SW480 (cell line): ENCODE results near the gene ST6GALNAC1.
"Not testable (repeated sequence)": the region's sequence is repeated elsewhere in the genome, so short reads cannot be mapped to it uniquely, and the experiment has no call there.

Experiments
- DNase-seq: peaks from one replicate; pipeline ENCODE4 v3.0.0-alpha.2; 2016; ENCODE audit warnings: low spot score

Gene ST6GALNAC1

DNA sequence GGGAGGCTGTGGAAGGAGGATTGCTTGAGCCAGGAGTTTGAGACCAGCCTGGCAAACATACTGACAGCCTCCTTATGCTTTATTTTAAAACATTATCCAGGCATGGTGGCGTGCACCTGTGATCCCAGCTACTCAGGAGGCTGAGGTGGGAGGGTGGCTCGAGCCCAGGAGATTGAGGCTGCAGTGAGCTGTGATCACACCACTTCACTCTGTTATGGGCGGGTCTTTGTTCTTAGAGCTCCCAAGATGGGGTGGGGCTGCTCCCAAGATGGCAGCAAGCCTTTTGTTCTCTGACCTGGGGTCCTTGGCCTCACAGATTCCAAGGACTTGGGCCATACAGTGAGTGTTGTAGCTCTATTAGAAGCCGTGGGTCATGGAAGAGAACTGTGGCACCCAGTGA is 31.8 kb downstream of the ST6GALNAC1 start:
- DNase-seq: no peak

DNA sequence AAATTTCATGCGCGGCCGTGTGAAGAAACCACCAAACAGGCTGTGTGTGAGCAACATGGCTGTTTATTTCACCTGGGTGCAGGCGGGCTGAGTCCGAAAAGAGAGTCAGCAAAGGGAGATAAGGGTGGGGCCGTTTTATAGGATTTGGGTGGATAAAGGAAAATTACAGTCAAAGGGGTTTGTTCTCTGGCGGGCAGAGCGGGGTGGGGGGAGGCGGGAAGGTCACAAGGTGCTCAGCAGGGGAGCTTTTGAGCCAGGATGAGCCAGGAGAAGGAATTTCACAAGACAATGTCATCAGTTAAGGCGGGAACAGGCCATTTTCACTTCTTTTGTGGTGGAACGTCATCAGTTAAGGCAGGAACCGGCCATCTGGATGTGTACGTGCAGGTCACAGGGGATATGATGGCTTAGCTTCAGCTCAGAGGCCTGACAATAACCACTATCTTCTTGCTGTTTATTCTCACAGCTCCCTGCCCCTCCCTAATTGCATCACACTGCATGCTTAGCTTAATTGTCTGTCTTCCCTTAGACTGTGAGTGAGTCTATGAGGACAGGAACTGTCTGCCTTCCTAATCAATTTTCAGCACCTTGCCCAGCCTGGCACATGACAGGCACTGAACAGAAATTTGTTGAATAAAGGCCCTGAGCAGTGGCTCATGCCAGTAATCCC is 32.3 kb downstream of the ST6GALNAC1 start:
- not testable (repeated sequence) for DNase-seq

DNA sequence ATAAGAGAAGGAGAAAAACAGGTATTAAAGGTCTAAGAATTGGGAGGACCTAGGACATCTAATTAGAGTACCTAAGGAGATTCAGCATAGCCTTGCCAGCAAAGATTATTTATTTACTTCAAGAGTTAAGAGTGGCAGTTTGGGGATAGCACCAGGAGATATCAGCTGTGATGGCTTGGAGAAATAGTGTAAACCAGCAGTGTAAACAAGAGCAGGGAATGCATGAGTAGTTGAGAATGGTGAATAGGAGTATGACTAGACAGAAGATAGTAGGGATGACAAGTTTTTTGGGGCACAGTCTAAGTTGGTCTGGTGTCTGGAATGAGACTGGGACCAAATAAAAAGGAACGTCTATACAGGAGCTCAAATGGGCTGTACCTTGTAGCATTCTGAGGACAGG is 36.9 kb downstream of the ST6GALNAC1 start:
- not testable (repeated sequence) for DNase-seq

DNA sequence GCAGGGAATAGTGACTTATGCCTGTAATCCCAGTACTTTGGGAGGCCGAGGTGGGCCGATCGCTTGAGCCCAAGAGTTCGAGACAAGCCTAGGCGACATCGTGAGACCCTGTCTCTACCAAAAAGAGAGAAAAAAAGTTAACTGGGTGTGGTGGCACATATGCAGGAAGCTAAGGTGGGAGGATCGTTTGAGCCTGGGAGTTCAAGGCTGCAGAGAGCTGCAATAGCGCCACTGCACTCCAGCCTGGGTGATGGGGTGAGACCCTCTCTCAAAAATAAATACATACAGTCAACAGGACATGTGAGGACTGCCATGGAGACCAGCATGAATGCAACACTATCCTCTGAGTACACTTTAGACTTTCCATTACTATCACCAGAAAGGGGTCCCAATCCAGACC is 42.5 kb downstream of the ST6GALNAC1 start:
- no peak for DNase-seq

DNA sequence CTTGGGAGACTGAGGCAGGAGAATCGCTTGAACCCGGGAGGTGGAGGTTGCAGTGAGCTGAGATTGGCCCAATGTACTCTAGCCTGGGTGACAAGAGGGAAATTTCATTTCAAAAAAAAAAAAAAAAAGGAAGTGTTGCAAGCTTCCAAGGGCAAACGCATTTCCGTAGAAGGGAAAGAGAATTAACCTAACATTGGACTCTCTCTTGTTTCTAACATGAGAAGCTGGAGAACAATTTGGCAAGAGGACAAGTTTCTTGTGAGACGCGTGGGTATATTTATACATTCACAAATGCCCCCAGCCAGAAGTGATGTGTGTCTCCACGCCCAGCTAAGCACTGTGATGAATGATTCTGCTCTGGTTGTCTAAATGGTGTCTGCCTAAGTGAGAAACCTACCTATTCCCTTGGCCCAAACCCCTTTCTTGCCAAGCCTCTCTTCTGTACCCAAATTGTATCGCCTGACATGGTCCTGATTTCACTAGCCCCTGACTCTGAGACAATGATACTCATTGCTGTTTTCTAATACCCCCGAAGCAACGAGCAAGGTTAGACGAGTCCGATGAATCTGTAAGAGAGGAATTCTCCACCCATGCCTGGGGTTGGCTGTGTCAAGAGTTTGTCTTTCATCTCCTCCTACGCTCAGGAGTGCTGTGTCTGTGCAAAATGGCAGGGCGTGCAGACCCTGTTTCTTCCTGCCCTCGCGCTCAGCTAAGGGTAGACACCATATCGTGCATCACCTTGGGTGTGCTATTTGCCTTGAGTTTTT is 43.7 kb downstream of the ST6GALNAC1 start:
- DNase-seq: no peak

DNA sequence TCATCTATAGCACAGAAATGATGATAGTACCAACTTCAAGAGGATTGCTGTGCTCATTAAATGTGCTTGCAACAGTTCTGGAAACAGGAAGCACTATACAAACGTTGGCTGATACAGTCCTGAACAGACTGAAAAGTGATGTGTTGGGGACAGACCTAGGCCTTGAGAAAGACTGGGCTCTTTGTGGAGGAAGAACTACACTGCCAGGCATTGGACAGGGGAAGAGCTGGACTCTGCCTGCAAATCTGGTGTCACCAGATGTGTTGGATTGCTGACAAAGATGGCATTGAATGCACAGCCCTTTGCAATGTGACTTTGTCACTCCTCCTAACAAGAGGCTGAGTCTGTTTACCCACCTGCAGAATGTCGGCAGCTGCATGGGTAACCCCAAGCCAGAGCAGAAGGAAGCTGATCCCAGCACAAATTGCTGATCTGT is 45.5 kb downstream of the ST6GALNAC1 start:
- DNase-seq: no peak

DNA sequence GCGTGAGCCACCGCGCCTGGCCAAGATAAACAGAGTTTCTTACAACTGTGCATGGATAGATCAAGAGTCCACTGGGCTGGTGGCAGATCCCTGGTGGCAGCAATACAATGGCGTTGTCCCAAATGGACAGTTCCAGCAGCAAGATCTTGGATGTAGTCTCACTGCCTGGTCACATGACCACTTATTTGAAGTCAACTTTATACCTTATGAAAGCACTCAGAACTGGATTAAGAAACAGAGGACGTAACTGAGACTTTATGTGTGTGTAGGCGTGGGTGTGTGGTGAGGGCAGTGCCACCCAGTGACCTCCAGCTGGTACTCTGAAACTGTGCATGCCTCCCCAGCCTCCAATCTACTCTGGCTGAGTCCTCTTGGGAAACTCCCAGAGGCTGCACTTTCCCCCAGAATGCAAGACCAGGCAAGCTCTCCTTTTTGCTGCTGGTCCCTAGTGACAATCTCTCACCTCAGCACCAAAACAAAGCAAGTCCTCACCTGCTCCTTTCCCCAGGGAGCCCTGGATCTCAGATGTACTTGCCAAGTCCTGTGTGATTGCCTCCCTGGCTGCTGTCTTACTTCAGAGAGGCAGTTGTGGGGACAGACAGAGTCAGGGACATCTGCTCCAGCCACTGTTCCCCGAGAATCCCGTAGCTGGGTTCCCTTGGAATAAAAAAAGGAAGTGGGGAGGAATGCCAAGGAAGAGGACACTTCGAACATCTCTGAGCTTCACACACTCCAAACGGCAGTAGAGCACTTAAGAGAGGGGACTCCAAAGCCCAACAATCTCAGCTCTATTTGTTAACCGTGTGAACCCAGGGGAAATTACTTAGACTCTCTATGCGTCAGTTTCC is 46.2 kb downstream of the ST6GALNAC1 start:
- no peak for DNase-seq

DNA sequence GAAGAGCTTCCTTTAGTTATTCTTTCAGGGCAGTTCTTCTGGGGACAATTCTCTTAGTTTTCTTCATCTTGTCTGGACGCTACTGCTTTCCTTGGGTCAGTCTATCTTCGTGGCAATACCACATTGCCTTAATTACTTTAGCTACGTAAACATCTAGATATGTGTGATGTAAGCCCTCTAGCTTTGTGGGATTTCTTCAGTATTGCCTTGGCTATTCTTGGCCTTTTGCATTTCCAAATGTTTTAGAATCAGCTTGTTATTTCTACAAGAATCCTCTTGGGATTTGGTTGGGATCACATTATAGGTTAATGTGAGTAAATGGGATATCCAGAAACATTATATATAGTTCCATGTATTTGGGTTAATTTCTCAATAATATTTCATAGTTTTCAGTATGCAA is 48.9 kb downstream of the ST6GALNAC1 start:
- DNase-seq: no peak

DNA sequence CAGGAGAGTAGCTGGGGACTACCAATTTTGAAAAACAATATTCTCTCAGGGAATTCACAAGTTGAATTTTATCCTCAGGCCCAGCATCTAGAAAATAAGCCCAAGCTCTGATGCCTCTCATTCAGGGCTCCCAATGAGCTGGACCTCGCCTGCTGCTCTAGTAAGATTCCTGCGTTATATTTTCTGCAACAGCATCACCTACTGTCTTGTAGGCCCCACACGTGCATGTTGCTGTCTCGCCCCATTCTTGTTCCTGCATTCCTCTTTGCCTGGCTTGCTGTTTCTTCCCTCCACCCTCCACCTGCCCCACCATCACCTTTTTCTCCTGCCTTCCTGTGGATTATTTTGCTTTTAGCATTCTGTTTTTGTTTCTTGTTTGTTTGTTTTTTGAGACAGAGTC is 49.6 kb downstream of the ST6GALNAC1 start:
- no peak for DNase-seq

DNA sequence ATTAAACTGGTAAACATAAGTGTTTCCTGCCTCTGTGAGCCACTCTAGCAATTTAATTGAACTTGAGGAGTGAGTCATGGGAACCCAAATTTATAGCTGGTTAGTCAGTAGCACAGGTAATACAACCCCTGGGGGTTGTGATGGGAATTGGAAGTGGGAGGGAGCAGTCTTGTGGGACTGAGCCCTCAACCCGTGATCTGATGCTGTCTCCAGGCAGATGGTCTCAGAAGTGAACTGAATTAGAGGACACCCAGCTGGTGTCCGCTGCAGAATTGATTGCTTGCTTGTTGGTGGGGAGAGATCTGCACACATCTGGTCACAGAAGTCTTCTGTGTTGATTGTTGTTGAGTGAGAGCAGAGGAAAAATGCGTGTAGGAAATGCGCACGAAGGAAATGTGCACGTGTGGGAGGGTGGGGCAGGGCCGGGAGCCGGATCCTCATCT is 50.2 kb downstream of the ST6GALNAC1 start:
- peak; percentile 63 for DNase-seq

DNA sequence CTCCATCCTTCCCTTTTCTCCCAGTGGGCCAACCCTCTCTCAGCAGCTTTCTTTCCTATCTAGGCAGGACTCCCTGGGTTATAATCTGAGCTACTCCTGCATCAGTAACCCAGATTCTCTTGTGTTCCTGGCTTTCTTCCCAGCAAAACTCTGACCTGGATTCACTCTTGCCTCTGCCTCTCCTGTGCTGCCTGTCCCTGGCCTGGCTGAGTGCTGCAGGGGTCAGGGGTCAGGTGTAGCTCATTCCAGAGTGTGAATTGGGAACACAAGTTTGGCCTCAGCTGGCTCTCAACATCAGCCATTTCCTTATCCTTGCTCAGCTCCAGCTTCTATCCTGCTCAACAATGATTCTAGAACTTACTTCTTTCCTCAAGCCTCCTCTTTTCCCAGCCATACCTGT is 55.4 kb downstream of the ST6GALNAC1 start:
- no peak for DNase-seq

DNA sequence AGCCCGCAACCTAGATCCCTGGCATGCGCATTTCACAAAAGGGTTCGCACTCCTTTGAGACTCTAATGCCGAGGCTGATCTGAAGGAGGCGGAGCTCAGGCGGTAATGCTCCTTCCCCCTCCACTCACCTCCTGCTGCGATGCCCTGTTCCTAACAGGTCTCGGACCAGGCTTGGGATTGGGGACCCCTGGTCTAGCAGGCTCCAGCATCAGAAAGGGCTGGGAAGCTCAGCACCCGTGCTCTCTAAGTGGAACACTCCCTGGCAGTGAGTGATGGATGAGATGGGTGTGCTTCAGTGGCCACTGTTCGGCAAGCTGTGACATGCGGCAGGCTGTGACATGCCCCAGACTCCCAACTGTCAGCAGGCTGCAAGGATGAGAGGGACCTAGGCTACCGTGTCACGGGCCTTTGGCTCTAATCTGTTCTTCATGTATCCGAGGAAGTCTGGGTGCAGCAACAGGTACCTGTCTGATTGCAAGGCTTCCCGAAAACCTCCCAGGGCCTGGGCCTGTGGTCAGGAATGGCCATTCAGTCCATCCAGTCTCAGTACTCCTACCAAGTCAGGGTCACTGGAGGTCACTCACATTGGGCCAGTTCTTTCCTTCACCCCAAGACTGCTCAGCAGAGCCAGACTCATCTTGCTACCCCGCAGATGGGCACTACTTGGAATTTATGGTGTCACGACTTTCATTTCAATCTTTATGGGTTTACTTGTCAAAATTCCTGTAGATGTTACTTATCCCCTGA is 56.6 kb downstream of the ST6GALNAC1 start:
- no peak for DNase-seq

DNA sequence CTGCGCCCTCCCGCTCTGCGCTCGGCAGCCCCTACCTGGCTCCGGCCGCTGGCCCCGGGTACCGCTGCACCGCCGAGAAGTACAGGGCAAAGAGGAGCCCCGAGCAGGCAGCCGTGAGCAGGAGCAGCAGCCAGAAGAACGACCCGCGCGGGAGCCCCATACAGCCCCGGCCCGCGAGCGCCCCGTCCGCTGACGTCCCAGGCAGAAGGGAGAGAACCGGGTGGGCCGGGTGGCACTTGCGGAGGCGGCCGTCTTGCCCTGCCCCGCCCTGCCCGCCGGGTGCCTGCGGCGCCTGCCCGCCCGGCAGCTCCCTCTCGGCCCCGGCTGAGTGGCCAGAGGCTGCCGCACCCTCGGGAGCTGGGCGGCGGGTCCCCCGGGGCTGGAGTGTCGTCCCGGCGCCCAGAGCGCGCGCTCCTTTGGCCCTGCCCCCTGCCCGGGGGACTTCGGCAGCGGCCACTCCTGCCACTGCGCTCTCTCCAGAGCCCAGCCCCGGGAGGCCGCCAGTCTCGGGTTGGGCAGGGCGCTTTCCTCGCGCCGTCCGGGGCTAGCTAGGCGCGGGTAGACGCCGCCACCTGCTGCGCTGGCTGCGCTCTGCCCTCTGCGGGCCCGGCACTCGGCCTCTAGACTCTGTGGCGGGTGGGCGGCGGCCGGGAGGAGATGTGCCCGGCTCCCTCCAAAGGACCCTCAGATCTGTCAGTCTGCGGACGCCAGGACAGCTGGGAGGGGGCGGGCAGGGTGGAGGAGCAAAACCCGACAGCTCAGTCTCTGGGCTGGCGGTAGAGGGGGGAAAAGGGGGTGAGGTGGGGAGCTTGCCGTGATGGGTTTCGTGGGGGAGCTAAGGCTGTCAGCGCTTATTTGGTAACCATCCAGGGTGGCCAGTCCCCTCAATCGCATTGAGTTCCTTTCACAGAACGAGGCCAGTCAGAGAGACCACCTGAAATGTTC is 57.6 kb downstream of the ST6GALNAC1 start, which contains the start of gene ST6GALNAC2:
Gene ST6GALNAC2, minus strand, starts transcription at position 212 of the 945 bp plus-strand sequence. Its CDS starts 52 bp downstream, at position 160.
- DNase-seq: peak; percentile 74

DNA sequence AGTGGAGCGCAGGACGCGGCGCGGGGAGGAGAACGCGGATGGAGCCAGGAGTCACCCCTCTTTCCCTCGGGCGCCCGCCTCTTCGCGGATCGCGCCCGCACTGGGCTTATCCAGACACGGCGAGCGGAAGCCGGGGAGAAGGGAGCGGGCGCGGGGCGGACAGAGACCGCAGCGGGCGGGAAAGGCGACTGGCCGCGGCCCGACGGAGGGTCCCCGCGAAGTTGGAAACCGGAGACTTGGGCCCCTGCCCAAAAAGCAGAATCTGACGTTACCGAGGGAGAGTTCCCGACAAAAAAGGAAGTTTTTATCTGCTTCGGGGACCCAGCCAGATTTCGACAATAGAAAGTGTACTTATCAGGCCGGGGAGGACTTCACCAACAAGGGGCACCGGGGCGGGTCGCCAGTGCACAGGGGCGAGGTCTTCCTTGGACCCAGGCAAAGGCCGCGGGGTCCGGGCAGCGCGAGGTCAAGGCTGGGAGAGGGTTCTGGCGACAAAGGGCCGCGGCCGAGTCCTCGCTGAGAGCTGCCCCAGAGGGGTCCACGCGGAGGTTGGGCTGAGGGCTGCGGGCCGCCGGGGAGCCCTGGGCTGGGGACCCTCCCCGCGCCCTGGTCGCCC is 58.4 kb downstream of the ST6GALNAC1 start:
- no peak for DNase-seq

DNA sequence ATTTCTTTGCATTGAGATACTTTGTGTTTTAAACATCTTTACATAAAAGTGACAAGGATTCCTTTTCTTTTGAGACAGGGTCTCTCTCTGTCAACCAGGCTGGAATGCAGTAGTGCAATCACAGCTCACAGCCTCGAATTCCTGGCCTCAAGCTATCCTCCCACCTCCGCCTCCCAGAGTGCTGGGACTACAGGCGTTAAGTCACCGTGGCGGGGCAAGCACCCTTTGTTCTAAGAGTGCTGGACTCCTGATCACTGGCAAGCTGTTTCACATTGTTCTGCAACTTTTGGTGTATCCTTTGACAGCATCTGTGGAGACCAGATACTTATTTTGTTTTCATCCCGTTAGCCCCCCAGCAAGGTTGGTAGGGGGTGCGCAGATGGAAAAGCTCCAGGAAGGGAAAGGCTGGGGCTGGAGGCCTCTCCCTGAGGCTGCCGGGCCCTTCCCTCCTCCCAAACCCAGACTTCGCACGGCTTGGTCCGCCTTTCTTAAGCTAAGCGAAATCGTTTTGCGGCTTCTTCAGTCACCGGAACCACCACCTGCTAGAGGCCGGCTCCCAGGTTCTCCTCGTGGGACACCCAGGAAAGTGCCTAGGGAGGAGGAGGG is 59.0 kb downstream of the ST6GALNAC1 start:
- DNase-seq: no peak

DNA sequence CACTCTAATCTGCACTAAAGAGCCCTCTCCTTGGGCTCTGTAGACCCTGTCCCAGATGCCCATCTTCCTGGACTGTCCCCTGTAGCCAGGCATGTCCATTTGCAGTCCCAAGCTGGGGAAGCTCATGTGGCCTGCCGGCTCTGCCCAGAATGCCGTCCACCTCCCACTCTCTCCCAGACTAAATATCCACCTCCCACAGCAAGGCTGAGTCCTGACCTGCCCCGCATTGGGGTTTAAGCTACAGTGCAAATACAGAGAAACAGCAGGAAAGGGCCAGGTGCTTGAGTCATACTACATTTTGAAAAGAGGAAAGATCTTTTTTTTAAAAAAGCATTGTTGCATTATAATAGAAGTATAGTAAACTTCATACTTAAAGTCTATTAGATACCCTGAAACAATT is 60.9 kb downstream of the ST6GALNAC1 start:
- no peak for DNase-seq

DNA sequence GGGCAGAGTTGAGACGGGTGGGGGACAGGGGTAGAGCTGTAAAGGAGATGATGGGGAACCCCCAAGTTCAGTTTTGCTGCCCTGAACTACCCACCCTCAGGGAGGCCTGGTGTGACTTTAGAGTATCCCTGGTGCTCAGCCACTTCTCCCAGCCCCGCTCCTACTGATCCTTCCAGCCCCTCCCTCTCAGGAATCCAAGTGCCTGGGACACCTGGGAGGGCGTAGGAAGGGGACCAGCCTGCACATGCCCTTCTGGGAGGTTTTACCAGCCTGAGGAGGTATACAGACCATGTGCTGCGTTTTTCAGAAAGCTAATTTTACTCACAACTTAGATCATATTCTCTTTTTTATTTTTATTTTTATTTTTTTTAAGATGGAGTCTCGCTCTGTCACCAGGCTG is 62.0 kb downstream of the ST6GALNAC1 start:
- DNase-seq: no peak

DNA sequence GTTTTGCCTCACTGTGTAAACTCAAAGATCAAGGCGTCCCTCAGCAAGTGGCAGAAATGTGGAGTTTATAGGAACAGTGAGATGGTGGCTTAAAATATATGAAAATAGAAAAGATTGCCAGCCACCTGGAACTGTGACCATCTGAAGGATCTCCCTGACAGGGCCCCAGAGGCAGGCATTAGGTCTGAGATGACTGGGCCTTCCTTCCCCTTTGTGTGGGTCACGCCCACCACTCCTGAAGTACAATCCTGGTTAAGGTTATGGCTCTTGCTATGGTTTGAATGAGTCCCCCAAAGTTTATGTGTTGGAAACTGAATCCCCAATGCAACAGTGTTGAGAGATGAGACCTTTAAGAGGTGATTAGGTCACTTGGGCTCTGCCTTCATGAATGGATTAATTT is 64.3 kb downstream of the ST6GALNAC1 start:
- no peak for DNase-seq

DNA sequence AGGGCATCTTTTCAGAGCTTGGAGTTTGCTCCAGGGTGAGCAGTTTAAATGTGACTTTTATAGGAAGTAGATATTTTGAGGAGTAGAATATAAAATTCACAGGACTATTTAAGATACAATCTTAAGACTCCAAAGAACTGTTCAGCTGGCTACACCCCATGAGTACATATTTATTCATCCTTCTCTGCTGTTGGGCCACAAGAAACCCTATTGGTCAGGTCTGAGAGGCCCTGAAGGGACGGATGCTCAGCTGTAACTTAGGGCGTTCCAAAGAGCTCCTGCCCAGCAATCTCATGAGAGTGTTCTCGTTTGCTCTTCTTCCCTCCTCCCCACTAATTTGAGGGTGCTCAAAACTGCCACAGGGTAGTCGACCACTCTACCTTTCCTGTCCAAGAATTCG is 65.2 kb downstream of the ST6GALNAC1 start:
- no peak for DNase-seq

DNA sequence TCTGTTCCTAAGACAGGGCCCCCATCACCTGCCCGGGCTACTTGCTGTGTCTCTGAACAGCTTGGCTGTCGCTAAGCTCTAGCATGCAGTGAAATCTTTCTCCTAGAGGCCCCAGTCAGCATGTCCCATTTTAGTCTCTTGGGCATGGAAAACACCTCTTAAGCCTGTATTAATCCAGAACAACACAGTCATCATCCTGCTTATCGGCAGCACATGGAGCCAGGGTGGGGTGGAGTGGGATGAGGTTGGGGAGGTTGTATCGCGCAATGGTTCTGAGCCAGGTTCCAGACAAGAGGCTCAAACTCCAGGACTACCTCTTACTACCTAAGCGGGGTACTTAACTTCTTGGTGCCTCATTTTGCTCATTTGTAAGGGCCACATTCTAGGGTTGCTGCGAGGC is 65.7 kb downstream of the ST6GALNAC1 start:
- no peak for DNase-seq
